Caco-2 (cell line): Measurements from ENCODE around the gene ALKAL2. TPM values are rescaled to one million over a fixed set of nuclear protein-coding genes. Genes with fewer than 3 reads are reported as not detected.
"Not testable (repeated sequence)": the region's sequence is repeated elsewhere in the genome, so short reads cannot be mapped to it uniquely, and the experiment has no call there.

Experiments used
- Bru-seq: library from RNA; stranded (reverse); fragments of 400-500 nt; gene quantifications from one replicate; lab custom pipeline; 2021; lab: Mats Ljungman, UMichigan
- BruChase-seq, 2 experiments: library from RNA; stranded (reverse); fragments of 400-500 nt; gene quantifications; one replicate each; lab custom pipeline; 2021; lab: Mats Ljungman, UMichigan
- BruUV-seq: library from RNA; stranded (reverse); fragments of 400-500 nt; replicated peaks from 2 replicates; lab custom pipeline; 2021; lab: Mats Ljungman, UMichigan
- CTCF ChIA-PET: fragments of 300-600 bp; sonication (Branson Sonifier 250); formaldehyde crosslinking; loops from one replicate; lab custom pipeline; 2022; ENCODE audit warnings: antibody characterized with exemption; lab: Charles Lee
- POLR2A ChIA-PET: fragments of 300-600 bp; sonication (Branson Sonifier 250); formaldehyde crosslinking; loops from one replicate; lab custom pipeline; 2022; ENCODE audit warnings: antibody characterized with exemption; lab: Charles Lee
- DNase-seq, 2 experiments: peaks; one replicate each; pipeline versions ENCODE4 v3.0.0 to v3.0.0-alpha.2; 2020 to 2022
- H3K27me3 ChIP-seq: replicated peaks from 2 replicates; pipeline ENCODE4 v1.6.0; 2011; ENCODE audit warnings: low read length; ENCODE audit not compliant: control insufficient read depth, insufficient read depth
- H3K36me3 ChIP-seq: 2 replicates; pipeline ENCODE4 v1.5.1; 2011; ENCODE audit warnings: low read length; ENCODE audit not compliant: control insufficient read depth, insufficient read depth
- H3K4me1 ChIP-seq: fragments of 250-450 bp; sonication (Bioruptor Pico); 2 replicates; pipeline ENCODE4 v1.5.1; 2020; ENCODE audit warnings: mild to moderate bottlenecking
- H3K4me3 ChIP-seq: 2 replicates; pipeline ENCODE4 v1.5.1; 2011; ENCODE audit warnings: low read depth, mild to moderate bottlenecking, control low read depth, low read length
- H3K9me3 ChIP-seq: fragments of 250-450 bp; sonication (Bioruptor Pico); 2 replicates; pipeline ENCODE4 v1.5.1; 2020; ENCODE audit warnings: mild to moderate bottlenecking, moderate library complexity
- H3K27ac Mint-ChIP-seq: one replicate; pipeline ENCODE4 v1.8.0; 2022; ENCODE audit warnings: mixed read lengths; ENCODE audit not compliant: unreplicated experiment
- H3K27me3 Mint-ChIP-seq: one replicate; pipeline ENCODE4 v1.8.0; 2022; ENCODE audit warnings: mixed read lengths; ENCODE audit not compliant: insufficient read depth, unreplicated experiment
- H3K36me3 Mint-ChIP-seq: one replicate; pipeline ENCODE4 v1.8.0; 2022; ENCODE audit warnings: mild to moderate bottlenecking, mixed read lengths; ENCODE audit not compliant: insufficient read depth, unreplicated experiment
- H3K4me1 Mint-ChIP-seq: one replicate; pipeline ENCODE4 v1.8.0; 2022; ENCODE audit warnings: low read depth, mixed read lengths; ENCODE audit not compliant: unreplicated experiment
- H3K4me3 Mint-ChIP-seq: one replicate; pipeline ENCODE4 v1.8.0; 2022; ENCODE audit warnings: mild to moderate bottlenecking, moderate library complexity, mixed read lengths; ENCODE audit not compliant: unreplicated experiment
- H3K9me3 Mint-ChIP-seq: one replicate; pipeline ENCODE4 v1.8.0; 2022; ENCODE audit warnings: mixed read lengths; ENCODE audit not compliant: unreplicated experiment
- intact Hi-C: fragments of 100-400 bp; cut with micrococcal nuclease; formaldehyde crosslinking; loops from one replicate; pipeline ENCODE4 v1.10.0; 2022; ENCODE audit not compliant: unreplicated experiment
- long read RNA-seq: library from polyadenylated mRNA; stranded (forward); transcript quantifications from one replicate; pipeline ENCODE4 v2.0.0, GENCODE V29; 2022
- total RNA-seq: library from RNA; stranded (reverse); gene quantifications from 2 replicates; pipeline ENCODE4 v1.2.3, GENCODE V29; 2022
- TF ChIP-seq, protein P1 (sequence below), 2 experiments: fragments of 200-600 bp in 1 of 2; IDR thresholded peaks; 1 replicate in 1 of 2; 2 replicates in 1 of 2; pipeline versions ENCODE4 v1.5.1 to v1.8.0; 2011 to 2022; ENCODE audit warnings: antibody characterized with exemption in 1 of 2, control low read depth in 1 of 2, inconsistent platforms in 1 of 2, low read depth in 1 of 2, low read length in 1 of 2, mild to moderate bottlenecking in 1 of 2, moderate library complexity in 1 of 2; ENCODE audit not compliant: insufficient read depth in 1 of 2, severe bottlenecking in 1 of 2, unreplicated experiment in 1 of 2

ALKAL2 gene, protein sequence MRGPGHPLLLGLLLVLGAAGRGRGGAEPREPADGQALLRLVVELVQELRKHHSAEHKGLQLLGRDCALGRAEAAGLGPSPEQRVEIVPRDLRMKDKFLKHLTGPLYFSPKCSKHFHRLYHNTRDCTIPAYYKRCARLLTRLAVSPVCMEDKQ
- total RNA-seq (not detected in 2 replicates), Bru-seq, nascent RNA (percentile 8 among the genes with signal in this experiment), BruChase-seq, experiment 1, labeled RNA remaining after a 2-hour chase (percentile 8 among the genes with signal in this experiment), BruChase-seq, experiment 2, labeled RNA remaining after a 6-hour chase (not detected)
- long read RNA-seq, partial matches to known transcripts, result 0 of 1 reads
- long read RNA-seq, other reads (novel, unspliced or antisense), result 1 of 1 reads

DNA sequence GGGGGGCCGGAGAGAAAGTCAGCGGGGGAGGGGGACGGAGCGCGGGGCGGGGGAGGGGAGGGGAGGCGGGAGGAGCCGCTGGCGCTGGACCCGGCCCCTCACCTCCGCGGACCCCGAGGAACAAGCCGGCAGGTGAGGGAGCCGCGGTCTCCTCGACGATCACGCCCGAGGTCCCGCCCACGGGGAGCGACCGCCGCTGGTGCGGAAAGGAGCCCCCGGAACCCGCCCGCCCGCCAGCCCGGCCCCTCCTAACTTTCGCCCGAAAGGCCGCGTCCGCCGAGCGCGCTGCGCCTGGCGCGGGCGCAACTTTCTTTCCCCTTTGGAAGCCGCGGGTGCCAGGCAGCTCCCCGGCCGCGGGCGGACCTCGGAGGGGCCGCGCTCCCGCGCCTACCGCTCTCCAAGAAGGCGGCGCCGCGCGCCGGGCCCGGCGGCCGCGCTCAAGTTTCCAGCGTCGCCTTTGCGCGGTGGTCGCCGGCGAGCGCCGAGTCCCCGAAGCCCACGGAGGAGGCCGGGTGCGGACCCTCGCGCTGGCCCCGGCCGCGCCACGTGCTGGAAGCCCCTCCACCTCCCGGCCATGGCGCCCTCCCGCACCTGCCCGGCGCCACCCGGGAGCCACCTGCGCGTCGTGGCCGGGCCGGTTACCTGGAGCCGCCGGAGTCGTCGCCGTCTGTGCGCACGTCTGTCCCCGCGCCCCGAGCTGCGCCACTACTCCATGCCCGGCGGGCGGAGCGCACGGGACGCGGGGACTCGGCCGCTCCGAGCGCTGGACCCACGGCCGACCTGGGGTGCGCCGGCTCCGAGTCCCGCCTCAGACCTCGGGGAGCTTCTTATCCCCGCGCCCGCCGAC, at the start of gene ALKAL2:
ALKAL2 (minus strand) TSS at position 181 of the 847 bp plus-strand sequence. CDS start 256 bp downstream, outside the sequence.
- Mint-ChIP-seq H3K27me3 (peaks cover 12% of the 10 kb centered on the region), H3K4me3 (peak within 1 kb of the TSS; percentile 44), H3K9me3 (no peaks in the 10 kb centered on the region), H3K4me1 (no peaks in the 10 kb centered on the region), H3K27ac (no peak within 1 kb of the TSS), H3K36me3 (no peaks in the 10 kb centered on the region)
- TF ChIP-seq, protein P1, sequence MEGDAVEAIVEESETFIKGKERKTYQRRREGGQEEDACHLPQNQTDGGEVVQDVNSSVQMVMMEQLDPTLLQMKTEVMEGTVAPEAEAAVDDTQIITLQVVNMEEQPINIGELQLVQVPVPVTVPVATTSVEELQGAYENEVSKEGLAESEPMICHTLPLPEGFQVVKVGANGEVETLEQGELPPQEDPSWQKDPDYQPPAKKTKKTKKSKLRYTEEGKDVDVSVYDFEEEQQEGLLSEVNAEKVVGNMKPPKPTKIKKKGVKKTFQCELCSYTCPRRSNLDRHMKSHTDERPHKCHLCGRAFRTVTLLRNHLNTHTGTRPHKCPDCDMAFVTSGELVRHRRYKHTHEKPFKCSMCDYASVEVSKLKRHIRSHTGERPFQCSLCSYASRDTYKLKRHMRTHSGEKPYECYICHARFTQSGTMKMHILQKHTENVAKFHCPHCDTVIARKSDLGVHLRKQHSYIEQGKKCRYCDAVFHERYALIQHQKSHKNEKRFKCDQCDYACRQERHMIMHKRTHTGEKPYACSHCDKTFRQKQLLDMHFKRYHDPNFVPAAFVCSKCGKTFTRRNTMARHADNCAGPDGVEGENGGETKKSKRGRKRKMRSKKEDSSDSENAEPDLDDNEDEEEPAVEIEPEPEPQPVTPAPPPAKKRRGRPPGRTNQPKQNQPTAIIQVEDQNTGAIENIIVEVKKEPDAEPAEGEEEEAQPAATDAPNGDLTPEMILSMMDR (IDR thresholded peaks at IDR 0.05; ENCODE audit: insufficient read depth in 1 of 2, low read depth in 1 of 2, low read length in 1 of 2, severe bottlenecking in 1 of 2, unreplicated experiment in 1 of 2), result no peak
- Histone ChIP-seq H3K27me3 (no peaks in the 10 kb centered on the region; the same call in none of the 2 replicates), H3K4me3 (peak within 1 kb of the TSS; percentile 26), H3K36me3 (no peaks in the 10 kb centered on the region), H3K4me1 (peaks cover 4% of the 10 kb centered on the region; the same call in 1 of the 2 replicates), H3K9me3 (no peaks in the 10 kb centered on the region)
- ChIA-PET CTCF (interaction anchor here (0.7 kb wide), 1 partner anchor 19 kb away, joined by 3 read pairs; no protein-coding TSS in a partner anchor), POLR2A (no interaction called here)
- intact Hi-C loops, result no loop called here
- BruUV-seq, result no TSS peak
- DNase-seq, result peak in 1 of 2 experiments; percentile 18

DNA sequence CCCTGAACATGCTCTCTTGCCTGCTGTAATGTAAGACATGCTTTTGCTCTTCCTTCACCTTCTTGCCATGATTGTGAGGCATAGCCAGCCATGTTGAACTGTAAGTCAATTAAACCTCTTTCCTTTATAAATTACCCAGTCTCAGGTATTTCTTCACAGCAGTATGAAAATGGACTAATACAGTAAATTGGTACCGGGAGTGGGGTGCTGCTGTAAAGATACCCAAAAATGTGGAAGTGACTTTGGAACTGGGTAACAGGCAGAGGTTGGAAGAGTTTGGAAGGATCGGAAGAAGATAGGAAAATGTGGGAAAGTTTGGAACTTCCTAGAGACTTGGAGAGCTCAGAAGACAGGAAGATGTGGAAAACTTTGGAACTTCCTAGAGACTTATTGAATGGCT, 49.1 kb upstream of the ALKAL2 start:
- H3K27me3 ChIP-seq, H3K4me3 ChIP-seq, H3K4me1 ChIP-seq, intact Hi-C loops, H3K27me3 Mint-ChIP-seq, POLR2A ChIA-PET, H3K36me3 Mint-ChIP-seq, H3K4me1 Mint-ChIP-seq, CTCF ChIA-PET, H3K27ac Mint-ChIP-seq, BruUV-seq, H3K36me3 ChIP-seq, H3K4me3 Mint-ChIP-seq, DNase-seq: not testable (repeated sequence)
- H3K9me3 Mint-ChIP-seq, result peaks cover 43% of the 10 kb centered on the region
- H3K9me3 ChIP-seq, result peaks cover 19% of the 10 kb centered on the region; the same call in 1 of the 2 replicates

DNA sequence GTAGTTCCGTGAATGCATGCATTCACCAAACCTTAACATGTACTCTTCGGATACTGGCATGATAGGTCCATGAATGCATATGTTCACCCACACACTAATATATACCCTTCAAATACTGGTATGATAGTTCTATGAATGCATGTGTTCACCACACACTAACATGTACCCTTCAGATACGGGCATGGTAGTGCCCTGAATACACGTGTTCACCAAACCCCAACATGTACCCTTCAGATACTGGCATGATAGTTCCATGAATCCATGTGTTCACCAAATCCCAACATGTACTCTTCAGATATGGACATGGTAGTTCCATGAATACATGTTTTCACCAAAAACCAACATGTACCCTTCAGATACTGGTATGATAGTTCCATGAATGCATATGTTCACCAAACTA, 48.5 kb upstream of the ALKAL2 start:
- intact Hi-C loops, result no loop called here
- Mint-ChIP-seq H3K4me1 (no peaks in the 10 kb centered on the region), H3K9me3 (peaks cover 43% of the 10 kb centered on the region), H3K27me3 (peaks cover 1% of the 10 kb centered on the region), H3K27ac (no peak overlapping the region), H3K36me3 (no peaks in the 10 kb centered on the region), H3K4me3 (no peak overlapping the region)
- Histone ChIP-seq H3K4me3 (no peak overlapping the region), H3K27me3 (no peaks in the 10 kb centered on the region), H3K4me1 (no peaks in the 10 kb centered on the region), H3K36me3 (no peaks in the 10 kb centered on the region), H3K9me3 (peaks cover 24% of the 10 kb centered on the region; the same call in 1 of the 2 replicates)
- ChIA-PET CTCF (no interaction called here), POLR2A (no interaction called here)
- no peak for DNase-seq
- BruUV-seq, result no TSS peak
- TF ChIP-seq, protein P1 (IDR thresholded peaks at IDR 0.05; ENCODE audit: insufficient read depth in 1 of 2, low read depth in 1 of 2, low read length in 1 of 2, severe bottlenecking in 1 of 2, unreplicated experiment in 1 of 2), result no peak
